Measurements from ENCODE around the gene EVI2B. TPM values are rescaled to one million over a fixed set of nuclear protein-coding genes. Genes with fewer than 3 reads are reported as not detected.

EVI2B gene
- polyA plus RNA-seq (not detected in 2 replicates), polyA minus RNA-seq (not detected in 2 replicates)

- H3K36me3 ChIP-seq (ENCODE audit: insufficient read depth, low read length), result no peaks in the 10 kb centered on the region
- no peaks in the 10 kb centered on the region for H3K79me2 ChIP-seq (replicated peaks; ENCODE audit: insufficient read depth, low read length)
- no peaks in the 10 kb centered on the region for H4K20me1 ChIP-seq (ENCODE audit: insufficient read depth)
- no peaks in the 10 kb centered on the region for H3K9me2 ChIP-seq (ENCODE audit: insufficient read depth, low read length)
- no peaks in the 10 kb centered on the region for H3F3A ChIP-seq (ENCODE audit: insufficient read depth, low read length, poor library complexity, severe bottlenecking)
- no peak within 1 kb of the TSS for H3K9ac ChIP-seq (ENCODE audit: low read length)
- no peak within 1 kb of the TSS for H2AFZ ChIP-seq (ENCODE audit: low read depth, low read length)
- no peak within 1 kb of the TSS for H3K4me2 ChIP-seq (ENCODE audit: low read length)
- H3K27me3 ChIP-seq (ENCODE audit: insufficient read depth, low read depth, low read length), result no peaks in the 10 kb centered on the region
- no peaks in the 10 kb centered on the region for H3K9me3 ChIP-seq (ENCODE audit: low read length)
- TF ChIP-seq TAF1 (IDR thresholded peaks at IDR 0.05; ENCODE audit: low read depth), result no peak
- TF ChIP-seq EZH2 (IDR thresholded peaks at IDR 0.05; ENCODE audit: borderline replicate concordance, insufficient read depth, low read length, poor library complexity, severe bottlenecking), result no peak
- H3K4me3 ChIP-seq (ENCODE audit: low read length), result no peak within 1 kb of the TSS
- H3K27ac ChIP-seq (ENCODE audit: low read length), result no peak within 1 kb of the TSS
Measured at GRCh38 chr17:31313982-31314781, at the start of gene EVI2B. Gene EVI2B, minus strand, starts transcription at chr17:31314054. Its CDS starts 8,445 bp downstream, at chr17:31305609.

GRCh38 chr17:31357839-31358394 lies 44.1 kb upstream of the EVI2B start:
- Histone ChIP-seq H3K36me3 (ENCODE audit: insufficient read depth, low read length) (peaks cover 19% of the 10 kb centered on the region), H3K27ac (ENCODE audit: low read length) (no peak overlapping the region), H3K27me3 (ENCODE audit: insufficient read depth, low read depth, low read length) (no peaks in the 10 kb centered on the region), H3K9me3 (ENCODE audit: low read length) (no peaks in the 10 kb centered on the region), H3K9me2 (ENCODE audit: insufficient read depth, low read length) (no peaks in the 10 kb centered on the region), H2AFZ (ENCODE audit: low read depth, low read length) (no peak overlapping the region), H3K79me2 (replicated peaks; ENCODE audit: insufficient read depth, low read length) (no peaks in the 10 kb centered on the region), H3K4me3 (ENCODE audit: low read length) (no peak overlapping the region), H3K4me2 (ENCODE audit: low read length) (no peak overlapping the region), H3F3A (ENCODE audit: insufficient read depth, low read length, poor library complexity, severe bottlenecking) (no peaks in the 10 kb centered on the region), H3K9ac (ENCODE audit: low read length) (no peak overlapping the region), H4K20me1 (ENCODE audit: insufficient read depth) (no peaks in the 10 kb centered on the region)
- TF ChIP-seq TAF1 (IDR thresholded peaks at IDR 0.05; ENCODE audit: low read depth), result no peak
- no peak for TF ChIP-seq SMC3 (conservative IDR thresholded peaks at IDR 0.05; ENCODE audit: poor library complexity)
- TF ChIP-seq MXI1 (conservative IDR thresholded peaks at IDR 0.05; ENCODE audit: poor library complexity, severe bottlenecking), result no peak
- TF ChIP-seq POLR2AphosphoS5 (IDR thresholded peaks at IDR 0.05), result no peak
- no peak for TF ChIP-seq EP300 (conservative IDR thresholded peaks at IDR 0.05; ENCODE audit: poor library complexity, severe bottlenecking)
- TF ChIP-seq CTCF (IDR thresholded peaks at IDR 0.05; ENCODE audit: poor library complexity, severe bottlenecking), result no peak
- TF ChIP-seq REST (IDR thresholded peaks at IDR 0.05; ENCODE audit: borderline replicate concordance), result no peak
- TF ChIP-seq RAD21 (conservative IDR thresholded peaks at IDR 0.05), result no peak
- TF ChIP-seq EZH2 (IDR thresholded peaks at IDR 0.05; ENCODE audit: borderline replicate concordance, insufficient read depth, low read length, poor library complexity, severe bottlenecking), result no peak
